SK-N-MC (cell line): Measurements from ENCODE around the gene STBD1.
"Not testable (repeated sequence)": the region's sequence is repeated elsewhere in the genome, so short reads cannot be mapped to it uniquely, and the experiment has no call there.

Experiments used
- DNase-seq: peaks from one replicate; pipeline ENCODE4 v3.0.0-alpha.2; 2011; ENCODE audit warnings: low read depth, low spot score
- H3K27ac ChIP-seq: fragments of 200-600 bp; sonication (generic); 2 replicates; pipeline ENCODE4 v1.5.1; 2016; ENCODE audit warnings: mixed run types
- H3K36me3 ChIP-seq: fragments of 200-600 bp; sonication (generic); 2 replicates; pipeline ENCODE4 v1.6.1; 2017; ENCODE audit warnings: antibody characterized with exemption, low read length, mixed read lengths; ENCODE audit not compliant: insufficient read depth
- H3K4me3 ChIP-seq: fragments of 200-600 bp; sonication (generic); 2 replicates; pipeline ENCODE4 v1.5.1; 2016
- H3K9ac ChIP-seq: fragments of 200-600 bp; sonication (generic); 2 replicates; pipeline ENCODE4 v1.8.0; 2017; ENCODE audit warnings: mixed run types, mixed read lengths; ENCODE audit not compliant: insufficient read length
- H3K9me3 ChIP-seq: fragments of 200-600 bp; sonication (generic); 2 replicates; pipeline ENCODE4 v1.6.1; 2017; ENCODE audit warnings: low read depth, mild to moderate bottlenecking, antibody characterized with exemption, low read length, moderate library complexity, mixed read lengths
- EZH2 ChIP-seq: fragments of 200-600 bp; sonication (generic); IDR thresholded peaks from one replicate; pipeline ENCODE4 v1.6.1; 2017; ENCODE audit warnings: antibody characterized with exemption
- FOXP2 ChIP-seq: optimal IDR thresholded peaks from 2 replicates; pipeline ENCODE3; 2011; ENCODE audit warnings: mild to moderate bottlenecking, moderate library complexity; ENCODE audit not compliant: insufficient read depth; ENCODE audit errors: extremely low read length, control extremely low read depth
- POLR2AphosphoS5 ChIP-seq: IDR thresholded peaks from 2 replicates; pipeline ENCODE4 v1.6.1; 2012; ENCODE audit warnings: mild to moderate bottlenecking, low read depth, low read length, borderline replicate concordance

STBD1 gene

GRCh38 chr4:76357981-76358380 lies 51.4 kb downstream of the STBD1 start:
- no peak overlapping the region for H3K4me3 ChIP-seq
- no peaks in the 10 kb centered on the region for H3K9me3 ChIP-seq
- H3K36me3 ChIP-seq, result no peaks in the 10 kb centered on the region
- no peak overlapping the region for H3K9ac ChIP-seq
- no peak overlapping the region for H3K27ac ChIP-seq
- TF ChIP-seq FOXP2 (no peak), POLR2AphosphoS5 (no peak), EZH2 (no peak)
- DNase-seq, result no peak

- not testable (repeated sequence) for DNase-seq, H3K9me3 ChIP-seq, H3K36me3 ChIP-seq, H3K4me3 ChIP-seq, H3K9ac ChIP-seq, H3K27ac ChIP-seq
Measured at GRCh38 chr4:76359881-76360466, 53.4 kb downstream of the STBD1 start.
